ENCODE data around the gene ZDHHC14. TPM values are rescaled to one million over a fixed set of nuclear protein-coding genes. Genes with fewer than 3 reads are reported as not detected.

Gene ZDHHC14

GRCh38 chr6:157726892-157727628 is 346.1 kb downstream of the ZDHHC14 start:
- no CpG with 5 or more reads among the region's 7 CpGs for WGBS, 2 donors (ENCODE audit: extremely low coverage in 2 of 2, insufficient read length in 2 of 2, insufficient replicate concordance in 1 of 2)
- Histone ChIP-seq H3K9me3 (replicated peaks in 1 of 2; ENCODE audit: control insufficient read depth in 2 of 2, insufficient read depth in 1 of 2, low read depth in 1 of 2, low read length in 2 of 2) (peaks cover 0 to 20% of the 10 kb centered on the region in 2 donors), H3K4me2 (ENCODE audit: insufficient read depth, low read length, poor library complexity, severe bottlenecking) (no peak overlapping the region), H3K9ac (ENCODE audit: low read depth, low read length, poor library complexity) (no peak overlapping the region), H4K91ac (ENCODE audit: low read depth, low read length, poor library complexity) (no peak overlapping the region), H3K4ac (ENCODE audit: low read length) (no peak overlapping the region), H3K4me1 (ENCODE audit: control insufficient read depth in 2 of 2, insufficient read depth in 1 of 2, low read depth in 1 of 2, low read length in 2 of 2) (peaks cover 0 to 1% of the 10 kb centered on the region in 2 donors), H2BK12ac (ENCODE audit: low read length) (no peak overlapping the region), H3K27ac (replicated peaks; ENCODE audit: low read length) (no peak overlapping the region), H3K36me3 (replicated peaks in 1 of 2; ENCODE audit: control insufficient read depth in 2 of 2, insufficient read depth in 2 of 2, low read length in 2 of 2) (no peaks in the 10 kb centered on the region), H3K27me3 (ENCODE audit: control insufficient read depth in 3 of 3, insufficient read depth in 3 of 3, low read depth in 1 of 3, low read length in 3 of 3) (peaks cover 0 to 11% (median 0%) of the 10 kb centered on the region in 3 experiments), H2AFZ (ENCODE audit: low read length) (no peak overlapping the region), H3K4me3 (ENCODE audit: low read length in 2 of 2) (no peak overlapping the region), H3K79me1 (ENCODE audit: low read depth, low read length) (no peaks in the 10 kb centered on the region), H2AK5ac (ENCODE audit: low read depth, low read length) (no peak overlapping the region), H2BK15ac (ENCODE audit: low read length) (no peak overlapping the region), H2BK120ac (ENCODE audit: low read depth, low read length) (no peak overlapping the region), H3K14ac (ENCODE audit: low read length) (no peak overlapping the region), H3K23ac (ENCODE audit: low read depth, low read length, poor library complexity) (no peak overlapping the region), H2BK5ac (ENCODE audit: low read length) (no peak overlapping the region), H4K8ac (ENCODE audit: low read depth, low read length) (no peak overlapping the region), H3K18ac (ENCODE audit: low read length) (no peak overlapping the region)
- no peak for DNase-seq (ENCODE audit: low spot score)

Small RNA genes lying within 50 kb of the gene (small RNA-seq; reads per million reads assigned to genes)
- not detected for gene MIR3692 (ENCODE audit: insufficient read depth)
